GM23248 (cell line): ENCODE results near the gene OMA1. TPM values are rescaled to one million over a fixed set of nuclear protein-coding genes. Genes with fewer than 3 reads are reported as not detected.

Experiments
- DNase-seq: peaks from one replicate; pipeline ENCODE4 v3.0.0-alpha.2; 2015
- H2AFZ ChIP-seq: fragments of 200-600 bp; sonication (generic); 2 replicates; pipeline ENCODE4 v1.6.1; 2016; ENCODE audit warnings: antibody characterized with exemption
- H3F3A ChIP-seq: fragments of 200-600 bp; sonication (generic); 2 replicates; pipeline ENCODE4 v1.6.1; 2016; ENCODE audit warnings: mild to moderate bottlenecking, antibody characterized with exemption, mixed run types; ENCODE audit not compliant: insufficient read depth
- H3K27ac ChIP-seq: fragments of 200-600 bp; sonication (generic); 2 replicates; pipeline ENCODE4 v1.5.1; 2016; ENCODE audit warnings: mild to moderate bottlenecking
- H3K27me3 ChIP-seq: fragments of 200-600 bp; sonication (generic); replicated peaks from 2 replicates; pipeline ENCODE4 v1.6.1; 2016; ENCODE audit warnings: mild to moderate bottlenecking; ENCODE audit not compliant: insufficient read depth
- H3K36me3 ChIP-seq: fragments of 200-600 bp; sonication (generic); 2 replicates; pipeline ENCODE4 v1.6.1; 2016; ENCODE audit warnings: low read depth, mild to moderate bottlenecking
- H3K4me1 ChIP-seq: fragments of 200-600 bp; sonication (generic); 2 replicates; pipeline ENCODE4 v1.6.1; 2016; ENCODE audit warnings: mild to moderate bottlenecking; ENCODE audit not compliant: insufficient read depth
- H3K4me2 ChIP-seq: fragments of 200-600 bp; sonication (generic); one replicate; pipeline ENCODE4 v1.6.1; 2016; ENCODE audit warnings: mild to moderate bottlenecking; ENCODE audit not compliant: unreplicated experiment
- H3K4me3 ChIP-seq: fragments of 200-600 bp; sonication (generic); 2 replicates; pipeline ENCODE4 v1.5.1; 2016; ENCODE audit warnings: mild to moderate bottlenecking
- H3K79me2 ChIP-seq: fragments of 200-600 bp; sonication (generic); 2 replicates; pipeline ENCODE4 v1.6.1; 2016; ENCODE audit warnings: mild to moderate bottlenecking; ENCODE audit not compliant: insufficient read depth
- H3K9ac ChIP-seq: fragments of 200-600 bp; sonication (generic); 2 replicates; pipeline ENCODE4 v1.6.1; 2016; ENCODE audit warnings: mild to moderate bottlenecking
- H3K9me2 ChIP-seq: fragments of 200-600 bp; sonication (generic); 2 replicates; pipeline ENCODE4 v1.6.1; 2016; ENCODE audit warnings: mixed run types, mild to moderate bottlenecking, moderate library complexity; ENCODE audit not compliant: insufficient read depth
- H3K9me3 ChIP-seq: fragments of 200-600 bp; sonication (generic); one replicate; pipeline ENCODE4 v1.6.1; 2017; ENCODE audit warnings: low read depth
- H4K20me1 ChIP-seq: fragments of 200-600 bp; sonication (generic); 2 replicates; pipeline ENCODE4 v1.6.0; 2016; ENCODE audit not compliant: insufficient read depth
- EZH2 ChIP-seq: fragments of 200-600 bp; sonication (generic); IDR thresholded peaks from 2 replicates; pipeline ENCODE4 v1.6.1; 2018; ENCODE audit warnings: antibody characterized with exemption, mild to moderate bottlenecking; ENCODE audit not compliant: insufficient read depth, poor library complexity, severe bottlenecking
- EZH2phosphoT487 ChIP-seq: fragments of 200-600 bp; sonication (generic); IDR thresholded peaks from 2 replicates; pipeline ENCODE4 v1.6.1; 2018; ENCODE audit warnings: antibody characterized with exemption, moderate library complexity, mild to moderate bottlenecking, low read depth; ENCODE audit not compliant: insufficient read depth
- WGBS, 2 experiments: methylation state at CpG; one replicate each; pipeline ENCODE4 v1.1.6; 2015 to 2017; ENCODE audit warnings: low lambda C conversion rate in 2 of 2, low coverage in 1 of 2; ENCODE audit errors: missing lambda C conversion rate in 2 of 2; 5-methylcytosine and 5-hydroxymethylcytosine counted together
- in situ Hi-C: fragments of 300-500 bp; cut with MboI; formaldehyde crosslinking; loops from 2 replicates; pipeline ENCODE4 v1.15.0; 2020
- polyA plus RNA-seq: library from polyadenylated mRNA; unstranded; fragments of >200 nt; fragmentation: Nextera tagmentation; extraction: Ambion mirVana; gene quantifications from 2 replicates; pipeline ENCODE4 v1.2.1, GENCODE V29; 2016
- total RNA-seq: library from RNA; depleted of rRNA; stranded (reverse); fragments of >200 nt; shearing (Covaris generic); gene quantifications from 2 replicates; pipeline ENCODE4 v1.2.3, GENCODE V29; 2014

The OMA1 gene
- total and polyA plus RNA-seq, 2 experiments from 2014 or later: 13.2 to 14.0 TPM

- Histone ChIP-seq H3K4me3 (no peak overlapping the region), H2AFZ (no peak overlapping the region), H3K4me1 (no peaks in the 10 kb centered on the region), H3F3A (no peaks in the 10 kb centered on the region), H3K27me3 (no peaks in the 10 kb centered on the region), H3K9me2 (no peaks in the 10 kb centered on the region), H4K20me1 (no peaks in the 10 kb centered on the region), H3K79me2 (no peaks in the 10 kb centered on the region), H3K4me2 (no peak overlapping the region), H3K27ac (no peak overlapping the region), H3K36me3 (no peaks in the 10 kb centered on the region), H3K9me3 (no peaks in the 10 kb centered on the region), H3K9ac (no peak overlapping the region)
- no peak for DNase-seq
- in situ Hi-C loops: loop anchor here (5.0 kb wide), 1 partner anchor 133 kb away; no protein-coding TSS in a partner anchor
- no peak for TF ChIP-seq EZH2phosphoT487
- no peak for TF ChIP-seq EZH2
Measured at GRCh38 chr1:58513956-58514355, 32.6 kb downstream of the OMA1 start.

- WGBS, 2 experiments: 83 to 91% methylated on average over 3 of the region's 3 CpGs
- in situ Hi-C loops: no loop called here
- Histone ChIP-seq H3K27ac (no peak overlapping the region), H3K9me3 (no peaks in the 10 kb centered on the region), H3K9ac (no peak overlapping the region), H2AFZ (no peak overlapping the region), H3K4me2 (no peak overlapping the region), H3K9me2 (no peaks in the 10 kb centered on the region), H4K20me1 (no peaks in the 10 kb centered on the region), H3F3A (no peaks in the 10 kb centered on the region), H3K4me1 (no peaks in the 10 kb centered on the region), H3K4me3 (no peak overlapping the region), H3K79me2 (no peaks in the 10 kb centered on the region), H3K36me3 (no peaks in the 10 kb centered on the region), H3K27me3 (no peaks in the 10 kb centered on the region)
- TF ChIP-seq EZH2phosphoT487 (no peak), EZH2 (no peak)
- DNase-seq: no peak
Measured at GRCh38 chr1:58508629-58509028, 37.9 kb downstream of the OMA1 start.

- H3K27ac ChIP-seq: no peak overlapping the region
- no peak overlapping the region for H3K4me2 ChIP-seq
- no peak for DNase-seq
- no peaks in the 10 kb centered on the region for H3K79me2 ChIP-seq
- H3K27me3 ChIP-seq: no peaks in the 10 kb centered on the region
- H3K36me3 ChIP-seq: no peaks in the 10 kb centered on the region
- WGBS, 2 experiments: 67 to 70% methylated on average over 4 of the region's 4 CpGs
- H3K4me1 ChIP-seq: no peaks in the 10 kb centered on the region
- H2AFZ ChIP-seq: no peak overlapping the region
- in situ Hi-C loops: no loop called here
- H3K9me3 ChIP-seq: no peaks in the 10 kb centered on the region
- H4K20me1 ChIP-seq: no peaks in the 10 kb centered on the region
- H3K9me2 ChIP-seq: no peaks in the 10 kb centered on the region
- TF ChIP-seq EZH2phosphoT487: no peak
- H3F3A ChIP-seq: no peaks in the 10 kb centered on the region
- no peak overlapping the region for H3K9ac ChIP-seq
- H3K4me3 ChIP-seq: no peak overlapping the region
Measured at GRCh38 chr1:58505286-58505685, 41.2 kb downstream of the OMA1 start.

- Histone ChIP-seq H3K4me1 (no peaks in the 10 kb centered on the region), H3K27ac (no peak overlapping the region), H3F3A (no peaks in the 10 kb centered on the region), H3K9me2 (no peaks in the 10 kb centered on the region), H3K9ac (no peak overlapping the region), H2AFZ (no peak overlapping the region), H3K4me2 (no peak overlapping the region), H4K20me1 (no peaks in the 10 kb centered on the region), H3K27me3 (no peaks in the 10 kb centered on the region), H3K79me2 (no peaks in the 10 kb centered on the region), H3K36me3 (no peaks in the 10 kb centered on the region), H3K4me3 (no peak overlapping the region), H3K9me3 (no peaks in the 10 kb centered on the region)
- TF ChIP-seq EZH2: no peak
- no peak for TF ChIP-seq EZH2phosphoT487
- DNase-seq: no peak
- in situ Hi-C loops: no loop called here
Measured at GRCh38 chr1:58502519-58502918, 44.0 kb downstream of the OMA1 start.

GRCh38 chr1:58500043-58500442 lies 46.5 kb downstream of the OMA1 start:
- TF ChIP-seq EZH2 (no peak), EZH2phosphoT487 (no peak)
- DNase-seq: no peak
- WGBS, 2 experiments: 89 to 90% methylated on average over 1 of the region's 1 CpG

More at GRCh38 chr1:58500043-58500442, 46.5 kb downstream of the OMA1 start:
- H3K4me2 ChIP-seq: no peak overlapping the region
- H3K9me3 ChIP-seq: no peaks in the 10 kb centered on the region
- H3K4me1 ChIP-seq: no peaks in the 10 kb centered on the region
- H3K4me3 ChIP-seq: no peak overlapping the region
- H3K9me2 ChIP-seq: no peaks in the 10 kb centered on the region
- in situ Hi-C loops: no loop called here
- no peak overlapping the region for H3K9ac ChIP-seq
- no peaks in the 10 kb centered on the region for H3K79me2 ChIP-seq
- no peaks in the 10 kb centered on the region for H3K27me3 ChIP-seq
- no peaks in the 10 kb centered on the region for H3K36me3 ChIP-seq
- H2AFZ ChIP-seq: no peak overlapping the region
- no peak overlapping the region for H3K27ac ChIP-seq
- no peaks in the 10 kb centered on the region for H3F3A ChIP-seq
- no peaks in the 10 kb centered on the region for H4K20me1 ChIP-seq
